H9 (cell line): ENCODE results near the gene FAM25A. TPM values are rescaled to one million over a fixed set of nuclear protein-coding genes. Genes with fewer than 3 reads are reported as not detected.

Experiments used
- DNase-seq: peaks from one replicate; pipeline ENCODE4 v3.0.0-alpha.2; 2017
- H2AFZ ChIP-seq: one replicate; pipeline ENCODE4 v1.6.1; 2013; ENCODE audit warnings: mild to moderate bottlenecking, low read length, control low read depth, moderate library complexity
- H2AK5ac ChIP-seq: 2 replicates; pipeline ENCODE4 v1.6.1; 2013; ENCODE audit warnings: low read length, control low read depth, mixed read lengths; ENCODE audit not compliant: insufficient read length
- H2BK120ac ChIP-seq: one replicate; pipeline ENCODE4 v1.6.1; 2013; ENCODE audit warnings: low read depth, mild to moderate bottlenecking, low read length, control low read depth, inconsistent platforms; ENCODE audit not compliant: poor library complexity, severe bottlenecking
- H2BK12ac ChIP-seq: 2 replicates; pipeline ENCODE4 v1.6.1; 2013; ENCODE audit warnings: low read length, control low read depth, mixed read lengths, low read depth; ENCODE audit not compliant: insufficient read length
- H2BK15ac ChIP-seq: 2 replicates; pipeline ENCODE4 v1.6.1; 2013; ENCODE audit warnings: low read depth, low read length, control low read depth
- H2BK20ac ChIP-seq: one replicate; pipeline ENCODE4 v1.6.1; 2013; ENCODE audit warnings: low read depth, mild to moderate bottlenecking, low read length, control low read depth, inconsistent platforms; ENCODE audit not compliant: poor library complexity, severe bottlenecking
- H2BK5ac ChIP-seq: 2 replicates; pipeline ENCODE4 v1.6.1; 2013; ENCODE audit warnings: low read length, control low read depth, mixed read lengths; ENCODE audit not compliant: insufficient read length
- H3K14ac ChIP-seq: 2 replicates; pipeline ENCODE4 v1.6.1; 2013; ENCODE audit warnings: low read length, control low read depth; ENCODE audit not compliant: insufficient read depth
- H3K18ac ChIP-seq: 2 replicates; pipeline ENCODE4 v1.6.1; 2013; ENCODE audit warnings: low read depth, mild to moderate bottlenecking, mixed read lengths, low read length, control low read depth; ENCODE audit not compliant: insufficient read length
- H3K23ac ChIP-seq: 2 replicates; pipeline ENCODE4 v1.6.1; 2013; ENCODE audit warnings: low read length, control low read depth, mixed read lengths, low read depth; ENCODE audit not compliant: insufficient read length
- H3K23me2 ChIP-seq: 2 replicates; pipeline ENCODE4 v1.6.1; 2013; ENCODE audit warnings: low read depth, mild to moderate bottlenecking, mixed read lengths, low read length, control low read depth; ENCODE audit not compliant: insufficient read length, poor library complexity, severe bottlenecking
- H3K27ac ChIP-seq: 2 replicates; pipeline ENCODE4 v1.5.1; 2013; ENCODE audit warnings: low read length, control low read depth, mixed read lengths, low read depth; ENCODE audit not compliant: insufficient read length
- H3K27me3 ChIP-seq: 2 replicates; pipeline ENCODE4 v1.6.1; 2013; ENCODE audit warnings: low read length, control low read depth, inconsistent platforms; ENCODE audit not compliant: insufficient read depth
- H3K4ac ChIP-seq: 2 replicates; pipeline ENCODE4 v1.6.1; 2013; ENCODE audit warnings: low read depth, mild to moderate bottlenecking, control low read depth, inconsistent platforms, low read length, moderate library complexity
- H3K4me1 ChIP-seq: 2 replicates; pipeline ENCODE4 v1.6.1; 2013; ENCODE audit warnings: low read length, control low read depth, inconsistent platforms; ENCODE audit not compliant: insufficient read depth
- H3K4me2 ChIP-seq: 2 replicates; pipeline ENCODE4 v1.6.1; 2013; ENCODE audit warnings: low read length, control low read depth, mixed read lengths; ENCODE audit not compliant: insufficient read length, insufficient read depth
- H3K56ac ChIP-seq: 2 replicates; pipeline ENCODE4 v1.6.1; 2013; ENCODE audit warnings: low read depth, mild to moderate bottlenecking, mixed read lengths, low read length, control low read depth; ENCODE audit not compliant: insufficient read length
- H3K79me1 ChIP-seq: 2 replicates; pipeline ENCODE4 v1.6.1; 2013; ENCODE audit warnings: low read depth, mild to moderate bottlenecking, moderate library complexity, low read length, control low read depth, inconsistent platforms; ENCODE audit not compliant: insufficient read depth, poor library complexity, severe bottlenecking
- H3K79me2 ChIP-seq: 2 replicates; pipeline ENCODE4 v1.6.1; 2013; ENCODE audit warnings: low read length, control low read depth, inconsistent platforms; ENCODE audit not compliant: insufficient read depth
- H3K9ac ChIP-seq: 2 replicates; pipeline ENCODE4 v1.6.1; 2013; ENCODE audit warnings: low read length, control low read depth, mixed read lengths; ENCODE audit not compliant: insufficient read length; ENCODE audit errors: extremely low read depth
- H3K9me3 ChIP-seq: one replicate; pipeline ENCODE4 v1.6.1; 2013; ENCODE audit warnings: low read depth, low read length, inconsistent platforms; ENCODE audit not compliant: control insufficient read depth
- H3T11ph ChIP-seq: one replicate; pipeline ENCODE4 v1.6.1; 2013; ENCODE audit warnings: mild to moderate bottlenecking, low read length, control low read depth, inconsistent platforms
- H4K20me1 ChIP-seq: one replicate; pipeline ENCODE4 v1.6.1; 2013; ENCODE audit not compliant: control insufficient read depth, insufficient read length, insufficient read depth
- H4K5ac ChIP-seq: 2 replicates; pipeline ENCODE4 v1.6.1; 2013; ENCODE audit warnings: low read depth, mild to moderate bottlenecking, mixed read lengths, low read length, control low read depth; ENCODE audit not compliant: insufficient read length
- H4K8ac ChIP-seq: replicated peaks from 2 replicates; pipeline ENCODE4 v1.6.1; 2013; ENCODE audit warnings: low read length, control low read depth, mixed read lengths, low read depth; ENCODE audit not compliant: insufficient read length
- H4K91ac ChIP-seq: 2 replicates; pipeline ENCODE4 v1.6.1; 2013; ENCODE audit warnings: low read depth, mild to moderate bottlenecking, moderate library complexity, mixed read lengths, low read length, control low read depth; ENCODE audit not compliant: insufficient read length
- H3K27ac Mint-ChIP-seq, 3 experiments: 2 replicates in 2 of 3; 3 replicates in 1 of 3; pipeline ENCODE4 v1.8.0; 2020 to 2021; ENCODE audit warnings: mixed read lengths in 3 of 3, mild to moderate bottlenecking in 1 of 3, moderate library complexity in 1 of 3
- H3K27me3 Mint-ChIP-seq: 2 replicates; pipeline ENCODE4 v1.8.0; 2021; ENCODE audit warnings: low read depth, mild to moderate bottlenecking, moderate library complexity, mixed read lengths
- H3K36me3 Mint-ChIP-seq, 3 experiments: 2 replicates in 2 of 3; 3 replicates in 1 of 3; pipeline ENCODE4 v1.8.0; 2020 to 2021; ENCODE audit warnings: low read depth in 3 of 3, mixed read lengths in 3 of 3; ENCODE audit not compliant: insufficient read depth in 1 of 3
- H3K4me1 Mint-ChIP-seq, 2 experiments: 2 replicates each; pipeline ENCODE4 v1.8.0; 2020; ENCODE audit warnings: mixed read lengths in 2 of 2
- H3K4me3 Mint-ChIP-seq, 2 experiments: 2 replicates in 1 of 2; 3 replicates in 1 of 2; pipeline ENCODE4 v1.8.0; 2020 to 2021; ENCODE audit warnings: mild to moderate bottlenecking in 2 of 2, mixed read lengths in 2 of 2, moderate library complexity in 1 of 2
- H3K9me3 Mint-ChIP-seq, 2 experiments: 2 replicates in 1 of 2; 3 replicates in 1 of 2; pipeline ENCODE4 v1.8.0; 2020; ENCODE audit warnings: mild to moderate bottlenecking in 2 of 2, mixed read lengths in 2 of 2, moderate library complexity in 1 of 2
- CTCF ChIP-seq: fragments of 200-600 bp; sonication (generic); conservative IDR thresholded peaks from 3 replicates; pipeline ENCODE4 v1.8.0; 2021; ENCODE audit warnings: antibody characterized with exemption, mild to moderate bottlenecking
- WGBS: extraction: QIAGEN DNeasy Blood & Tissue Kit; methylation state at CpG from one replicate; pipeline ENCODE4 v1.1.7; 2013; ENCODE audit warnings: missing lambda C conversion rate, low lambda C conversion rate, mixed read lengths; ENCODE audit not compliant: insufficient read length; ENCODE audit errors: extremely low coverage; 5-methylcytosine and 5-hydroxymethylcytosine counted together
- total RNA-seq: library from RNA; stranded (reverse); gene quantifications from 2 replicates; pipeline ENCODE4 v1.2.1, GENCODE V29; 2021

FAM25A gene
- total RNA-seq, 1 experiment from 2014 or later = not detected

- H3K9me3 ChIP-seq = no peaks in the 10 kb centered on the region
- no peaks in the 10 kb centered on the region for H3K4me1 ChIP-seq
- peak; percentile 49 for TF ChIP-seq CTCF
- H3K56ac ChIP-seq = no peak overlapping the region
- Mint-ChIP-seq H3K27ac (no peak overlapping the region), H3K4me3 (no peak overlapping the region), H3K4me1 (no peaks in the 10 kb centered on the region), H3K9me3 (no peaks in the 10 kb centered on the region), H3K27me3 (no peaks in the 10 kb centered on the region), H3K36me3 (peaks cover 21 to 61% (median 38%) of the 10 kb centered on the region in 3 experiments; a peak in 6 of 7 replicates)
- H2BK15ac ChIP-seq = no peak overlapping the region
- H3K4me2 ChIP-seq = no peak overlapping the region
- no CpG with 5 or more reads among the region's 7 CpGs for WGBS
- H4K20me1 ChIP-seq = no peaks in the 10 kb centered on the region
- H2BK12ac ChIP-seq = no peak overlapping the region
- DNase-seq = no peak
- H2BK5ac ChIP-seq = no peak overlapping the region
- no peak overlapping the region for H4K5ac ChIP-seq
- H3K79me1 ChIP-seq = no peaks in the 10 kb centered on the region
- no peaks in the 10 kb centered on the region for H3K23me2 ChIP-seq
- no peak overlapping the region for H4K91ac ChIP-seq
- no peak overlapping the region for H3K14ac ChIP-seq
- H3K79me2 ChIP-seq = no peaks in the 10 kb centered on the region
- H3K27me3 ChIP-seq = no peaks in the 10 kb centered on the region
- H3K27ac ChIP-seq = no peak overlapping the region
- no peak overlapping the region for H2BK20ac ChIP-seq
- no peak overlapping the region for H2AFZ ChIP-seq
- no peak overlapping the region for H3T11ph ChIP-seq
- no peak overlapping the region for H2AK5ac ChIP-seq
- H4K8ac ChIP-seq = no peak overlapping the region
- H2BK120ac ChIP-seq = no peak overlapping the region
- H3K4ac ChIP-seq = no peak overlapping the region
- H3K9ac ChIP-seq = no peak overlapping the region
- H3K18ac ChIP-seq = no peak overlapping the region
- no peak overlapping the region for H3K23ac ChIP-seq
Observed at GRCh38 chr10:87054373-87055295, 34.5 kb downstream of the FAM25A start.
